HFF-Myc (cell line): ENCODE measurements around the gene SERPINB1.
A peak's percentile ranks its signal among the peaks of the same experiment; 100 is the strongest.
"Not testable (repeated sequence)": the region's sequence is repeated elsewhere in the genome, so short reads cannot be mapped to it uniquely, and the experiment has no call there.

Source experiments
- DNase-seq: peaks from one replicate; pipeline ENCODE4 v3.0.0-alpha.2; 2011; ENCODE audit warnings: low read depth; ENCODE audit errors: extremely low read depth
- H3K4me3 ChIP-seq: replicated peaks from 2 replicates; pipeline ENCODE4 v1.5.1; 2011; ENCODE audit warnings: low read depth, mild to moderate bottlenecking, control low read depth, low read length
- TF ChIP-seq, protein P1 (sequence below): IDR thresholded peaks from 2 replicates; pipeline ENCODE4 v1.5.1; 2012; ENCODE audit warnings: mild to moderate bottlenecking, low read depth, low read length, control low read depth; ENCODE audit errors: missing control alignments

Gene SERPINB1

DNA sequence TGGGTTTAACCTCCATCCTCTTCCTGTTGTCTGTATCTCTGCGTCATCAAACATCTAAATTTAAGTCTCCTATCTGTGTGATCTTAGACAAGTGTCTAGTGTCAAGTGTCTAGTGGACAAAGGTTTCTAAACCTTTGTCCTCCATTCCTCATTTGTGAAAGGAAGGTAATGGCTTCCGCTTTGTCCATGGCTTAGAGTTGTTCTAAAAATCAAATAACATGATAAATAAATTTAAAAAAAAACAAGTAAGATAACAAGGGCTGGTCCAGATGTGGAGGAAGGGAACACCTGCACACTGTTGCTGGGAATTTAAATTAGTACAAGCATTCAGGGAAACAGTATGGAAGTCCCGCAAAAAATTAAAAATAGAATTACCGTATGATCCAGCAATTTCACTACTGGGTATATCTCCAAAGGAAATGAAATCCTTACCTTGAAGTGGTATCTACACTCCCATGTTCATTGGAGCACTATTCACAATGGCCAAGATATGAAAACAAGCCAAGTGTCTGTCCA lies 17.6 kb upstream of the SERPINB1 start:
- TF ChIP-seq, protein P1, sequence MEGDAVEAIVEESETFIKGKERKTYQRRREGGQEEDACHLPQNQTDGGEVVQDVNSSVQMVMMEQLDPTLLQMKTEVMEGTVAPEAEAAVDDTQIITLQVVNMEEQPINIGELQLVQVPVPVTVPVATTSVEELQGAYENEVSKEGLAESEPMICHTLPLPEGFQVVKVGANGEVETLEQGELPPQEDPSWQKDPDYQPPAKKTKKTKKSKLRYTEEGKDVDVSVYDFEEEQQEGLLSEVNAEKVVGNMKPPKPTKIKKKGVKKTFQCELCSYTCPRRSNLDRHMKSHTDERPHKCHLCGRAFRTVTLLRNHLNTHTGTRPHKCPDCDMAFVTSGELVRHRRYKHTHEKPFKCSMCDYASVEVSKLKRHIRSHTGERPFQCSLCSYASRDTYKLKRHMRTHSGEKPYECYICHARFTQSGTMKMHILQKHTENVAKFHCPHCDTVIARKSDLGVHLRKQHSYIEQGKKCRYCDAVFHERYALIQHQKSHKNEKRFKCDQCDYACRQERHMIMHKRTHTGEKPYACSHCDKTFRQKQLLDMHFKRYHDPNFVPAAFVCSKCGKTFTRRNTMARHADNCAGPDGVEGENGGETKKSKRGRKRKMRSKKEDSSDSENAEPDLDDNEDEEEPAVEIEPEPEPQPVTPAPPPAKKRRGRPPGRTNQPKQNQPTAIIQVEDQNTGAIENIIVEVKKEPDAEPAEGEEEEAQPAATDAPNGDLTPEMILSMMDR, result no peak

GRCh38 chr6:2857580-2858337 lies 16.1 kb upstream of the SERPINB1 start:
- TF ChIP-seq, protein P1, result no peak
- DNase-seq, result no peak
- no peak overlapping the region for H3K4me3 ChIP-seq

More for the DNA sequence above, 17.6 kb upstream of the SERPINB1 start:
- DNase-seq, result no peak
- no peak overlapping the region for H3K4me3 ChIP-seq

- H3K4me3 ChIP-seq, result no peak overlapping the region
- no peak for DNase-seq
- TF ChIP-seq, protein P1, result no peak
These were observed 15.5 kb upstream of the SERPINB1 start for GRCh38 chr6:2857185-2857579.

DNA sequence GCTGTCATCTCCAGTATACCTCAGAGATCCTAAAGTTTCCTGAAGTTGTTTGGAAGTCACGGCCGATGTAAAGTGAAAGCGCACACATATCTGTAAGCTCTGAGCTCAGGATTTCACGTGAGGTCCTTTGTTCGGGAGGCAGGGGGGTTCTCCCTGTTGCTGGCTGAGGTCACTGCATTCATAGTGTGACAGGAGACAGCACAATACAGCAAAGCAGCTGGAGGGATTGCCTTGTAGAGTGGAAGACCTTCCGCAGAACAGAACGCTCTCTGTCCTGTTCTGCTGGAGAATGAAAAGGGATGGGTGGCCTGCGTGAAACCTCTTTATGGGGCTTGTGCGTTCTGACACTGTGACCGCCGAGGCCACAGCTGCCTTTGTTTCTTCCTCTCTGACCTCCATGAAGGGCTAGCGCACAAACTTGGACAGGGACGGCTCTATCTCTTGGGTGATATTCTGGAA lies 13.4 kb upstream of the SERPINB1 start:
- DNase-seq, result no peak
- TF ChIP-seq, protein P1, result no peak
- no peak overlapping the region for H3K4me3 ChIP-seq

DNA sequence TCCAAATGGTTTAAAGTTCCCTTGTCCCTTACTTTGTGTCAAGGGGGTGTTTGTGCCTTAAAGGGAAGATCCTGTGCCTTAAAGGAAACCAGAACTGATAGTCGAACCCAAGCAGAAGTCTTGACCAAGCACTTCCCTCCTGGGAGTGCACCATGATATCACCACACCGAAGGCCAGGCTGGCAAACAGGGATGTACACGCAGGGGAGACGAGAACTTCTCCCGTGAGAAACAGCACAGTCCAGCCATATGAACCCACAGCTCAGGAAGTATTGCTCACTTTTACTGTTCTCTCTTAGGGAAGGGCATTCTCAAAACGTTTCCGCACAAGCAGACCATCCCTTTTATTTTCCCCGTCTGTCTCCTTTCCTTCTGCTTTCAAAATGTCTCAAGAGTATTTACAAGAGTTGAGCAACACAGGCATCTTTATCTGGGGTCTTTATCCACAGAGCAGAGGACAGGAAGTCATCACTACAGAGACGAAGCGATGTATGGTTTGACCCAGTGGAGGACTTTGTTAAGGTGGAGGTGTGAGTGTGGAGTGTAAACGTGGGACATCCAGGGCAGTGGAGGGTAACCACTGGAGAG lies 12.8 kb upstream of the SERPINB1 start:
- peak overlapping the region; percentile 32 for H3K4me3 ChIP-seq
- TF ChIP-seq, protein P1, result no peak
- no peak for DNase-seq

DNA sequence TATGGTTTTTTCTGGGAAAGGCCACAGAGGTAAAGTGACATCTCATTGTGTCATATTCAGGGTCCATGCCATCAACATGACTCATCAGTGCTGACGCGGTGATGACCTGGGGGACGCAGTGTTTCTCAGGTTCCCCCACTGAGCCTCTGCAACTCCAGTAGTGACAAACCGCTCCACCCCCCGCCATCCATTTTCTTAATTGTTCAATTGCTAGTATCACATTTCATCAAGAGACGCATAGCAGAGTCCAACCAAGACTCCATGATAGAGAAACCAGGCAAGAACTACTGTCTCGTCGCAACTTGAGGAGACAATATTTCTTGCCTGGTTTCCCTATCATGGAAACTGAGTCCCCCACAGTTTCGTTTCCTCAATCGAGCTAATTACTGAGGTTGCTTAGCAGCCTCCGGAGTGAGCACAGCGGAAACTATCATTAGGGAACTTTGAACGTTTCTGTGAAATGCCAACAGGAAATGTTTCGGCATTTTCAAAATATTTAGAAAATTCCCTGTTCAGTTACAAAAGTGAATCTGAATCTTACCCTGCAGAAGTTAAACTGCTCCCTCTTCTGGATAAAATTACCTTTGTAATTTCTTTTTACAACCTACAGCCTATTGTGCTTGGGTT lies 12.2 kb upstream of the SERPINB1 start:
- H3K4me3 ChIP-seq, result peak overlapping the region; percentile 32
- DNase-seq, result no peak

GRCh38 chr6:2853378-2853768 lies 11.7 kb upstream of the SERPINB1 start:
- H3K4me3 ChIP-seq, result peak overlapping the region; percentile 32

More for the DNA sequence above, 12.2 kb upstream of the SERPINB1 start:
- TF ChIP-seq, protein P1, result peak; percentile 16

More at GRCh38 chr6:2853378-2853768, 11.7 kb upstream of the SERPINB1 start:
- DNase-seq, result not testable (repeated sequence)
